MM.1S (cell line): ENCODE measurements around the gene FAM163A.

Experiments used
- EZH2 ChIP-seq: fragments of 300-600 bp; sonication (generic); optimal IDR thresholded peaks from 2 replicates; pipeline ENCODE3; 2017; ENCODE audit warnings: low read depth, mild to moderate bottlenecking, antibody characterized with exemption, low read length, mixed read lengths
- TF ChIP-seq, protein P1 (sequence below): fragments of 300-600 bp; sonication (generic); IDR thresholded peaks from 2 replicates; pipeline ENCODE4 v1.5.1; 2016; ENCODE audit warnings: antibody characterized with exemption, low read length, mixed read lengths

- TF ChIP-seq, protein P1, sequence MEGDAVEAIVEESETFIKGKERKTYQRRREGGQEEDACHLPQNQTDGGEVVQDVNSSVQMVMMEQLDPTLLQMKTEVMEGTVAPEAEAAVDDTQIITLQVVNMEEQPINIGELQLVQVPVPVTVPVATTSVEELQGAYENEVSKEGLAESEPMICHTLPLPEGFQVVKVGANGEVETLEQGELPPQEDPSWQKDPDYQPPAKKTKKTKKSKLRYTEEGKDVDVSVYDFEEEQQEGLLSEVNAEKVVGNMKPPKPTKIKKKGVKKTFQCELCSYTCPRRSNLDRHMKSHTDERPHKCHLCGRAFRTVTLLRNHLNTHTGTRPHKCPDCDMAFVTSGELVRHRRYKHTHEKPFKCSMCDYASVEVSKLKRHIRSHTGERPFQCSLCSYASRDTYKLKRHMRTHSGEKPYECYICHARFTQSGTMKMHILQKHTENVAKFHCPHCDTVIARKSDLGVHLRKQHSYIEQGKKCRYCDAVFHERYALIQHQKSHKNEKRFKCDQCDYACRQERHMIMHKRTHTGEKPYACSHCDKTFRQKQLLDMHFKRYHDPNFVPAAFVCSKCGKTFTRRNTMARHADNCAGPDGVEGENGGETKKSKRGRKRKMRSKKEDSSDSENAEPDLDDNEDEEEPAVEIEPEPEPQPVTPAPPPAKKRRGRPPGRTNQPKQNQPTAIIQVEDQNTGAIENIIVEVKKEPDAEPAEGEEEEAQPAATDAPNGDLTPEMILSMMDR = no peak
- TF ChIP-seq EZH2 = no peak
Measured at GRCh38 chr1:179813626-179814545, 70.8 kb downstream of the FAM163A start.
